Natural killer cell (primary cell): Measurements from ENCODE around the gene GPBP1. TPM values are rescaled to one million over a fixed set of nuclear protein-coding genes. Genes with fewer than 3 reads are reported as not detected.

Source experiments
- ATAC-seq, 3 donors: fragments of 150-1000 bp in 2 of 3; fragments of 200-7000 bp in 1 of 3; cut with Tn5 transposase; 1 replicate in 1 of 3; 2 replicates in 2 of 3; pipeline ENCODE4 v1.10.0; 2021; ENCODE audit warnings: mild to moderate bottlenecking in 2 of 3, moderate library complexity in 2 of 3
- DNase-seq, 2 donors: peaks; one replicate each; pipeline versions ENCODE4 v3.0.0 to v3.0.0-alpha.2; 2013 to 2021; ENCODE audit warnings: mixed read lengths in 1 of 2
- H3K27ac ChIP-seq: one replicate; pipeline ENCODE4 v1.5.1; 2013; ENCODE audit warnings: mild to moderate bottlenecking, low read length
- H3K27me3 ChIP-seq: one replicate; pipeline ENCODE4 v1.6.1; 2013; ENCODE audit warnings: low read length; ENCODE audit not compliant: control insufficient read depth, insufficient read depth
- H3K36me3 ChIP-seq: one replicate; pipeline ENCODE4 v1.6.1; 2013; ENCODE audit warnings: low read length; ENCODE audit not compliant: control insufficient read depth, insufficient read depth
- H3K4me1 ChIP-seq: one replicate; pipeline ENCODE4 v1.6.1; 2013; ENCODE audit warnings: low read length; ENCODE audit not compliant: control insufficient read depth, insufficient read depth
- H3K4me3 ChIP-seq: one replicate; pipeline ENCODE4 v1.5.1; 2013; ENCODE audit warnings: low read length
- H3K9me3 ChIP-seq: one replicate; pipeline ENCODE4 v1.6.1; 2013; ENCODE audit warnings: low read length; ENCODE audit not compliant: control insufficient read depth, insufficient read depth
- H3K27ac Mint-ChIP-seq, 2 donors: one replicate each; pipeline ENCODE4 v1.8.0; 2022; ENCODE audit warnings: mild to moderate bottlenecking in 2 of 2, mixed read lengths in 2 of 2, moderate library complexity in 1 of 2
- H3K27me3 Mint-ChIP-seq, 2 donors: one replicate each; pipeline ENCODE4 v1.8.0; 2022; ENCODE audit warnings: low read depth in 2 of 2, mixed read lengths in 2 of 2
- H3K36me3 Mint-ChIP-seq: one replicate; pipeline ENCODE4 v1.8.0; 2022; ENCODE audit warnings: mixed read lengths
- H3K4me1 Mint-ChIP-seq, 2 donors: one replicate each; pipeline ENCODE4 v1.8.0; 2022; ENCODE audit warnings: mixed read lengths in 2 of 2
- H3K4me3 Mint-ChIP-seq: one replicate; pipeline ENCODE4 v1.8.0; 2022; ENCODE audit warnings: mild to moderate bottlenecking, moderate library complexity, mixed read lengths
- H3K9me3 Mint-ChIP-seq, 2 donors: one replicate each; pipeline ENCODE4 v1.8.0; 2022; ENCODE audit warnings: mixed read lengths in 2 of 2
- CTCF ChIP-seq: fragments of 200-600 bp; IDR thresholded peaks from one replicate; pipeline ENCODE4 v1.8.0; 2022; ENCODE audit warnings: antibody characterized with exemption
- WGBS: methylation state at CpG from one replicate; pipeline ENCODE4 v1.1.7; 2013; ENCODE audit warnings: missing lambda C conversion rate; ENCODE audit not compliant: insufficient coverage; 5-methylcytosine and 5-hydroxymethylcytosine counted together
- intact Hi-C: fragments of 100-400 bp; cut with micrococcal nuclease; formaldehyde crosslinking; loops from one replicate; pipeline ENCODE4 v1.14.2; 2022
- total RNA-seq, 4 donors: library from RNA; stranded (reverse); fragments of 120-200 nt in 1 of 4; gene quantifications; one replicate each; pipeline versions ENCODE4 v1.2.3 to v1.2.4, GENCODE V29; 2013 to 2022

GPBP1 gene
- total RNA-seq = 100 to 1,000 TPM; 104 to 130 (median 118) TPM
- 199 TPM for total RNA-seq (2013)

GRCh38 chr5:57173319-57174127, at the start of gene GPBP1:
Gene GPBP1, plus strand, starts transcription at chr5:57174059. Its CDS starts 40,072 bp downstream, at chr5:57214131.
- WGBS = 0% methylated on average over 77 of the region's 83 CpGs
- Histone ChIP-seq H3K9me3 (no peaks in the 10 kb centered on the region), H3K36me3 (peaks cover 5% of the 10 kb centered on the region), H3K4me1 (peaks cover 23% of the 10 kb centered on the region), H3K27me3 (no peaks in the 10 kb centered on the region), H3K27ac (peak within 1 kb of the TSS; percentile 98), H3K4me3 (peak within 1 kb of the TSS; percentile 91)
- intact Hi-C loops = loop anchor here (2.0 to 10.0 kb wide), 4 partner anchors 34 to 1179 kb away; partner anchors contain the start of gene IL6ST
- no peak for TF ChIP-seq CTCF
- Mint-ChIP-seq H3K36me3 (no peaks in the 10 kb centered on the region), H3K4me1 (peaks cover 46 to 49% of the 10 kb centered on the region in 2 donors), H3K9me3 (no peaks in the 10 kb centered on the region), H3K27me3 (no peaks in the 10 kb centered on the region), H3K4me3 (peak within 1 kb of the TSS; percentile 98), H3K27ac (peak within 1 kb of the TSS; percentile 98 to 100)
- DNase-seq (peak; percentile 97 to 99), ATAC-seq (peak; percentile 77 to 92 (median 82))

GRCh38 chr5:57128325-57128724, 45.5 kb upstream of the GPBP1 start:
- no peak for ATAC-seq
- 86% methylated on average over 2 of the region's 3 CpGs for WGBS
- no peaks in the 10 kb centered on the region for H3K9me3 Mint-ChIP-seq

GRCh38 chr5:57133574-57133973, 40.3 kb upstream of the GPBP1 start:
- Histone ChIP-seq H3K9me3 (no peaks in the 10 kb centered on the region), H3K4me1 (no peaks in the 10 kb centered on the region), H3K4me3 (no peak overlapping the region), H3K27ac (no peak overlapping the region), H3K27me3 (no peaks in the 10 kb centered on the region), H3K36me3 (no peaks in the 10 kb centered on the region)
- Mint-ChIP-seq H3K4me3 (no peak overlapping the region), H3K27ac (no peak overlapping the region), H3K36me3 (no peaks in the 10 kb centered on the region), H3K9me3 (no peaks in the 10 kb centered on the region), H3K4me1 (no peaks in the 10 kb centered on the region), H3K27me3 (peaks cover 0 to 5% of the 10 kb centered on the region in 2 donors)
- TF ChIP-seq CTCF = no peak
- 100% methylated on average over 2 of the region's 2 CpGs for WGBS
- no peak for ATAC-seq
- intact Hi-C loops = no loop called here
- no peak for DNase-seq

More at GRCh38 chr5:57128325-57128724, 45.5 kb upstream of the GPBP1 start:
- no peak overlapping the region for H3K27ac ChIP-seq
- peaks cover 0 to 2% of the 10 kb centered on the region in 2 donors for H3K27me3 Mint-ChIP-seq
- H3K27me3 ChIP-seq = no peaks in the 10 kb centered on the region
- intact Hi-C loops = no loop called here
- no peaks in the 10 kb centered on the region for H3K9me3 ChIP-seq
- no peak overlapping the region for H3K4me3 Mint-ChIP-seq
- no peaks in the 10 kb centered on the region for H3K4me1 ChIP-seq
- H3K4me1 Mint-ChIP-seq = no peaks in the 10 kb centered on the region
- TF ChIP-seq CTCF = no peak
- H3K27ac Mint-ChIP-seq = no peak overlapping the region
- no peak for DNase-seq
- no peaks in the 10 kb centered on the region for H3K36me3 ChIP-seq
- no peak overlapping the region for H3K4me3 ChIP-seq
- H3K36me3 Mint-ChIP-seq = no peaks in the 10 kb centered on the region
